Activated CD8-positive, alpha-beta T cell treated with anti-CD3 and anti-CD28 coated beads for 36 hours (primary cell): ENCODE results near the gene ANXA5. TPM values are rescaled to one million over a fixed set of nuclear protein-coding genes. Genes with fewer than 3 reads are reported as not detected.
A peak's percentile ranks its signal among the peaks of the same experiment; 100 is the strongest.

Experiments
- ATAC-seq: fragments of 200-7000 bp; cut with Tn5 transposase; one replicate; pipeline ENCODE4 v1.10.0; 2021; ENCODE audit warnings: mild to moderate bottlenecking, moderate library complexity
- CTCF ChIA-PET: fragments of 350-600 bp; sonication (Branson Sonifier 250); formaldehyde crosslinking; loops from one replicate; lab custom pipeline; 2021; ENCODE audit warnings: antibody characterized with exemption; lab: Charles Lee
- POLR2A ChIA-PET: fragments of 350-600 bp; sonication (Branson Sonifier 250); formaldehyde crosslinking; loops from one replicate; lab custom pipeline; 2021; ENCODE audit warnings: antibody characterized with exemption; lab: Charles Lee
- DNase-seq: peaks from one replicate; pipeline ENCODE4 v3.0.0-alpha.2; 2020
- H3K27ac Mint-ChIP-seq: one replicate; pipeline ENCODE4 v1.8.0; 2021; ENCODE audit warnings: mild to moderate bottlenecking, mixed read lengths
- H3K27me3 Mint-ChIP-seq: one replicate; pipeline ENCODE4 v1.8.0; 2021; ENCODE audit warnings: mixed read lengths
- H3K36me3 Mint-ChIP-seq: one replicate; pipeline ENCODE4 v1.8.0; 2021; ENCODE audit warnings: low read depth, mixed read lengths
- H3K4me1 Mint-ChIP-seq: one replicate; pipeline ENCODE4 v1.8.0; 2021; ENCODE audit warnings: low read depth, mixed read lengths
- H3K4me3 Mint-ChIP-seq: one replicate; pipeline ENCODE4 v1.8.0; 2021; ENCODE audit warnings: mild to moderate bottlenecking, moderate library complexity, mixed read lengths
- H3K9me3 Mint-ChIP-seq: one replicate; pipeline ENCODE4 v1.8.0; 2021; ENCODE audit warnings: mixed read lengths
- CTCF ChIP-seq: fragments of 200-600 bp; IDR thresholded peaks from one replicate; pipeline ENCODE4 v1.8.0; 2022; ENCODE audit warnings: antibody characterized with exemption, mild to moderate bottlenecking
- intact Hi-C: fragments of 100-400 bp; cut with micrococcal nuclease; formaldehyde crosslinking; loops from one replicate; pipeline ENCODE4 v1.10.0; 2022
- total RNA-seq, 2 experiments: library from RNA; stranded (reverse); gene quantifications; one replicate each; pipeline ENCODE4 v1.2.3, GENCODE V29; 2021

ANXA5 gene
- total RNA-seq, 2 experiments from 2014 or later, result 31.4 to 34.1 TPM

GRCh38 chr4:121693450-121693849, 3.3 kb downstream of the ANXA5 start:
- ChIA-PET CTCF (interaction anchor here (1.0 kb wide), 1 partner anchor 10 kb away, joined by 3 read pairs; no protein-coding TSS in a partner anchor), POLR2A (no interaction called here)
- intact Hi-C loops, result no loop called here
- Mint-ChIP-seq H3K4me1 (peaks cover 23% of the 10 kb centered on the region), H3K27me3 (peaks cover 20% of the 10 kb centered on the region), H3K27ac (no peak overlapping the region), H3K9me3 (no peaks in the 10 kb centered on the region), H3K4me3 (no peak overlapping the region), H3K36me3 (peaks cover 3% of the 10 kb centered on the region)
- TF ChIP-seq CTCF, result no peak
- DNase-seq (no peak), ATAC-seq (no peak)

- Mint-ChIP-seq H3K36me3 (peaks cover 3% of the 10 kb centered on the region), H3K9me3 (no peaks in the 10 kb centered on the region), H3K27me3 (peaks cover 8% of the 10 kb centered on the region), H3K27ac (no peak overlapping the region), H3K4me1 (peaks cover 17% of the 10 kb centered on the region), H3K4me3 (no peak overlapping the region)
- TF ChIP-seq CTCF, result no peak
- DNase-seq, result no peak
- CTCF ChIA-PET, result no interaction called here
- intact Hi-C loops, result no loop called here
- POLR2A ChIA-PET, result interaction anchor here (1.0 kb wide), 1 partner anchor 10 kb away, joined by 3 read pairs; no protein-coding TSS in a partner anchor
- no peak for ATAC-seq
Observed at GRCh38 chr4:121692261-121692660, 4.5 kb downstream of the ANXA5 start.

- ATAC-seq (peak; percentile 26), DNase-seq (peak; percentile 8)
- intact Hi-C loops, result no loop called here
- ChIA-PET CTCF (no interaction called here), POLR2A (no interaction called here)
- no peak overlapping the region for H3K27ac Mint-ChIP-seq
- H3K9me3 Mint-ChIP-seq, result no peaks in the 10 kb centered on the region
- peaks cover 10% of the 10 kb centered on the region for H3K4me1 Mint-ChIP-seq
- H3K27me3 Mint-ChIP-seq, result peaks cover 6% of the 10 kb centered on the region
- H3K36me3 Mint-ChIP-seq, result peaks cover 3% of the 10 kb centered on the region
- no peak overlapping the region for H3K4me3 Mint-ChIP-seq
- no peak for TF ChIP-seq CTCF
Observed at GRCh38 chr4:121690001-121690400, 6.8 kb downstream of the ANXA5 start.

- Mint-ChIP-seq H3K4me1 (peaks cover 8% of the 10 kb centered on the region), H3K27me3 (peaks cover 6% of the 10 kb centered on the region), H3K9me3 (no peaks in the 10 kb centered on the region), H3K4me3 (no peak overlapping the region), H3K27ac (no peak overlapping the region), H3K36me3 (peaks cover 3% of the 10 kb centered on the region)
- ATAC-seq (no peak), DNase-seq (no peak)
- TF ChIP-seq CTCF, result no peak
- POLR2A ChIA-PET, result no interaction called here
- intact Hi-C loops, result no loop called here
- CTCF ChIA-PET, result no interaction called here
Observed at GRCh38 chr4:121688701-121689100, 8.1 kb downstream of the ANXA5 start.

- intact Hi-C loops, result no loop called here
- Mint-ChIP-seq H3K27ac (no peak overlapping the region), H3K27me3 (peaks cover 6% of the 10 kb centered on the region), H3K4me1 (peaks cover 8% of the 10 kb centered on the region), H3K4me3 (no peak overlapping the region), H3K36me3 (peaks cover 3% of the 10 kb centered on the region), H3K9me3 (no peaks in the 10 kb centered on the region)
- ATAC-seq (no peak), DNase-seq (no peak)
- ChIA-PET CTCF (no interaction called here), POLR2A (no interaction called here)
- no peak for TF ChIP-seq CTCF
Observed at GRCh38 chr4:121688261-121688660, 8.5 kb downstream of the ANXA5 start.
